NCI-H1930 (cell line): ENCODE results near the gene TRIM52.
"Not testable (repeated sequence)": the region's sequence is repeated elsewhere in the genome, so short reads cannot be mapped to it uniquely, and the experiment has no call there.

ENCODE experiments used
- DNase-seq, 2 experiments: peaks; one replicate each; lab custom pipeline; 2025; lab: John Stamatoyannopoulos, UW

TRIM52 gene

DNA sequence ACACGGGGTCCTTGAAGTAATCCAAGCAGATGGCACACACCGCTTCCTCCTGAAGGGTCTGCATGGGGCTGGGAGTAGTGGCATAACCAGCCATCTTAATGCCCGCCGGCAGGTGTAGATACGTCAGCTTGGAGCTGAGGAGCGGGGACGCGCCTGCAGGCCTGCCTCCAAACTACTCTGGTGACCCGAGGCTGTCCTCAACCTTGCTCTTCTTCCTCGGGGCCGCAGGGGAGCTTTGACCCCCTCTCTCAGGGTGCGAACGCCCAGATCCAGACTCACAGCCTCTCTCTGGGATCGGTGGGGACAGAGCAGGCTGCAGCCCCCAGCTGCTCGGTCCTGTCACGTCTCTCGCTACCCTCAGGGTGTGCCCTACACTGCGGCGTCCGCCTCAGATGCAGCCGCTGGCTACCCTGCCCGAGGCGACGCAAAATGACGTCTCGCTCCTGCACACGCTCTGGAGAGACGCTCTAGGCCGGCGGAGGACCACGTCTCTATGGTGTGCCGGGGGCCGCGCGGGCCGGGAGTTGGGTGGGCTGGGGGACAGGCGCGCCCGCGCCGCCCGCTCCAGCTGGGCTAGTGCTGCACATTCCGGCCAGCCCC is at the start of gene TRIM52:
Gene TRIM52, minus strand, starts transcription at position 424 of the 600 bp plus-strand sequence. Its CDS starts 330 bp downstream, at position 94.
- no peak for DNase-seq

DNA sequence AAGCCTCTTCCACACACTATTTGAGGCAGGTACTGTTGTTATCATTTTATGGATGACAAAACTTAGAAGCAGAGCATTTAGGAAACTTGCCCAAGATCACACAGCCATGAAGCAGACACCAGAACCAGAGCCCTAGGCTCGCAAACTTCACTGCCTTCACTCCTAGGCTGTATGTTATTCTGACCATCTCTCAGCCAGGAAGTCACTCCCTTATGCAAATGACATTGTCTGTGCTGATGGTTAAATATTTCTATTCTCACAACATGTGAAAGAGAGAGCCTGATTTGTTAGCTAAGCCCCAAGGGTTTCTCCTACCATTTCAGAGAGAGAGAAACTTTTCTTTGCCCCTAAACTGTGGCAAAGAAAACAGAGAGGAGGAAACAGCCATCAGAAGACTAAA is 26.4 kb upstream of the TRIM52 start:
- DNase-seq: not testable (repeated sequence)

DNA sequence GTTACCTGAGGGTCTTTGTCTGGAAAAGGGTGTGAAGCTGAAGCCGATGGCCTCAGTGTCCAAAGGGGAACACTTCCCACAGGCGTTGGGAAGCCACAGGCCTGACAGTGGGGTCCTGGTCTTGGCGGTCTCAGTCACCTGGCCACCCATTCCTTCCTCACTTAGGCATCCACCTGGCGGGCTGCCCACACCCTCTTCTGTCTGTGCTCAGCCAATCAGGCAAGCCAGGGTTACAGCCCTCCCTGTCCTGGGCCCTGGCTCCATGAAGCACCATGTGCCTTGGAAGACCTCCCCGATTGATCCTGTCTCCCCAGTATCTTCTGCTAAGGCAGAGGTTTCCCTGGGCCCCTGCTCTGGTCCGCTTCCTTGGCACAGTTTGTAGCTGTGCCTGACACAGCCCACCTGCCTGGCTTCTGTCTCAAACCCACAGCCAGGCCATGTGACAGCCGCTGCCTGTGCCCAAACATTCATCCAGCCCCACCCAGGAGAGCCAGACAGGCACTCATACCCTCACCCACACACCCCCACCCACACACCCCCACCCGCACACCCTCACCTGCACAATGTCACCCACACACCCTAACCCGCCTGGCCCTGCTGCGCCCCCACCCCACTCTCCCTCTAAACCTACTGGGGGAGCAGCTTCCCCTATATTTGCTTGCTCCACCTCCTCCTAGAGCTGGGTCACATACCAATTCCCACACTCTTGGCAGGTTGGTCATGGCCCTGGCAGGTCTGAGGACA is 25.2 kb upstream of the TRIM52 start:
- DNase-seq: not testable (repeated sequence)

DNA sequence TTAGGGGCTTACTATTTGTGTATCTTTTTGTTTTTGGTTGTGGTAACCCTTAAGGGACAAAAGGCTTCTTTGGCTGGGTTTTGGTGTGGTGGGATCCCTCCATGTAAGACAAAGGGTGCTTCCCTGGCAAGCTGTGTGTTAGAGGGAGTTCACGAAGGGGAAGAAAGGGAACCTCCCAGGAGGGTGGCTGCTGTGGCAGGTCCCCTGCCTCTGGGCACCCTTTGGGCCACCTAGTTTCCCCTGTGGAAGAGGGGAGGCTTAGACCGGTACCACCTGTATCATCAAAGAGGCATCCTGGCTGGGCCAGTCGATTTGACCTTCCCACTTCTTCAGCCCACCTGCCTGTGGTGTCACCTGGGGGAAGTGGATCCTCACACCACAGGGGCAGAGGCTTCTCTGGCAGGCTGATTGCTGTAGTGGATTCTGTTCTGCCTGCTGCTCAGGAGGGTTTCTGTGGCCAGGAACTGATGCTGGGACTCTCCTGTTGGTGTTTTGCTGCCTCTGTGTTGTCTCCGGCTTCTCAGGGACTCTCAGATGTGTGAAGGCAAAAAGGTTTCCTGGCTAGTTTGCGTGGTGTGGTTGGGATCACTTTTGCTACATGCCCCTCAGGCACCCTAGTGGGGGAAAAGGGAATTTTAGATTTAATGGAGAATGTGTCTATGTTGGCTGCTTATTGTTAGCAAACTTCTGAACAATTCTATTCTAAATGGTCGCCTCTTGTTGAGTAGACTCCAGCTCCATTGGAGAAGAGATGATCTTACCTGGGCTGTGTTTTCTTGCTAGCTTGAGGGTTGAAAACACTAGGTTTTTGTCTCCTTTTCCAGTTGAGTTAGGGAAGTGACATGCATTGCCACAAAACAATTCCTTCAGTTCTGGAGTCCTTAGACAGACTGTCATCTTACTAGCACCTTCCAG is 23.2 kb upstream of the TRIM52 start:
- not testable (repeated sequence) for DNase-seq

DNA sequence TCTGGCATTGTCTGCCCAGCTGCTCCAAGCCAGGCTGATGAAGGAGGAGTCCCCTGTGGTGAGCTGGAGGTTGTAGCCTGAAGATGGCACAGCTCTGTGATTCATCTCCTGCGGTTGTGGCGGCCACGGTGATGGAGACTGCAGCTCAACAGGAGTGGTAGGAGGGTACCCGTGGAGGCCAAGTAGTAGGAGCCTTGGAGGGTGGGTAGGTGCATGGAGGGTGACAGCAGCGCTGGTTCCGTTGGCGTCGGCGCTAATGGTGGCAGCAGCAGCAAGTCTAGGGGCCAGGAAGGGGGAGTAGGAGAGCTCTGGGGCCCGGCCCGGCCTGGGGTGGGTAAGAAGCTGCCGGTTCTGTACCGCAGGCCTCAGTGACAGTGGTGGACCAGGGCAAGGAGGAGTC is 22.4 kb upstream of the TRIM52 start:
- DNase-seq: no peak

DNA sequence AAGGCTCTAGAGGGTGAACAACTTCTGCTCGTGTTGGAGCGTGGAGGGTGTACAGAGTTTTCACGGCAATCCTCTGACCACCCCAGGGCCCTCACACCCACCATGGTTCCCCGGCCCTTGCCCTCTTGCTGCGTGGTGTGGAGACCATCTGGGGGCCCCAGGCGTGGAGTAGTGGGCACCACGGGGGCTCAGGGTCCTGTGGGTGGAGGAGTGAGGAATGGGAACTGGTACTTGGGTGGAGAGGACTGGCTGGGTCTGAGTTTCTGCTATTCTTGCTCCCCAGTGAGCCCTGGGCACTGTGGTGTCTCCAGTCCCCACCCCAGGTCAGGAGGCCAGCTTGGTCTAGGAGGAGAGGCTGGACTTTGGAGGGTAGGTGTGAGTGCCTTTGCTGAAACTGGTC is 21.9 kb upstream of the TRIM52 start:
- no peak for DNase-seq

DNA sequence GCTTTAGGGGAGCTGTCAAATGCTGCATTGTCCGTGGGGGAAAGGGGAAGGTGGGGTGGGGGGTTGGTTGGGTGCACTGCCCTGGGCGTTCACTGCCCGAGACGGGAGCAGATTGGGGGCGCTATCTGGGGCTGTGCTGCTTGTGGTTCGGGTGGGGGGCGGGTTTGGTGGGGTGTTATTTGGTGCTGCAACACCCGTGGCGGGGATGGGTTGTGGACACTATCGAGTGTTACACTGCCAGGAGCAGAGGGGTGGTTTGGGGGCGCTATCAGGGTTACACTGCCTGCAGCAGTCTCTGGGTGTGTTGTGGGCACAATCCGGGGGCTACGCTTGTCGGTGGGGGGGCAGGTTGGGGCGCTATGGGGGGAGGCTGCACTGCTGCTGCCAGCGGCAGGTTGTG is 21.5 kb upstream of the TRIM52 start:
- not testable (repeated sequence) for DNase-seq

DNA sequence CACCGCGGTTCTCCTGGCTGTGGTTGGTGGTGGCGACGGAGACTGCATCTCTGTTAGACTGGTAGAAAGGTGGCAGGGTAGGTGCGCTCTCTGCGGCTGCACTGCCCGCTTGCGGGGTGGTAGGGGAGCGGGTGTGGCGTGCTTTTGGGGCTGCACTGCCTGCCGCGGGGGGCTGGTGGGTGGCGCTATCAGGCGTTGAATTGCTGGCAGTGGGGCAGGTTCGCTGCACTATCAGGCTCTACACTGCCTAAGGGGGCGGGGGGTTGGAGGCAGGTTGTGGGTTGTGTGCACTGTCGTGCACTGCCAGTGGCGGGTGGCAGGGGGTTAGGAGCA is 21.0 kb upstream of the TRIM52 start:
- no peak for DNase-seq

DNA sequence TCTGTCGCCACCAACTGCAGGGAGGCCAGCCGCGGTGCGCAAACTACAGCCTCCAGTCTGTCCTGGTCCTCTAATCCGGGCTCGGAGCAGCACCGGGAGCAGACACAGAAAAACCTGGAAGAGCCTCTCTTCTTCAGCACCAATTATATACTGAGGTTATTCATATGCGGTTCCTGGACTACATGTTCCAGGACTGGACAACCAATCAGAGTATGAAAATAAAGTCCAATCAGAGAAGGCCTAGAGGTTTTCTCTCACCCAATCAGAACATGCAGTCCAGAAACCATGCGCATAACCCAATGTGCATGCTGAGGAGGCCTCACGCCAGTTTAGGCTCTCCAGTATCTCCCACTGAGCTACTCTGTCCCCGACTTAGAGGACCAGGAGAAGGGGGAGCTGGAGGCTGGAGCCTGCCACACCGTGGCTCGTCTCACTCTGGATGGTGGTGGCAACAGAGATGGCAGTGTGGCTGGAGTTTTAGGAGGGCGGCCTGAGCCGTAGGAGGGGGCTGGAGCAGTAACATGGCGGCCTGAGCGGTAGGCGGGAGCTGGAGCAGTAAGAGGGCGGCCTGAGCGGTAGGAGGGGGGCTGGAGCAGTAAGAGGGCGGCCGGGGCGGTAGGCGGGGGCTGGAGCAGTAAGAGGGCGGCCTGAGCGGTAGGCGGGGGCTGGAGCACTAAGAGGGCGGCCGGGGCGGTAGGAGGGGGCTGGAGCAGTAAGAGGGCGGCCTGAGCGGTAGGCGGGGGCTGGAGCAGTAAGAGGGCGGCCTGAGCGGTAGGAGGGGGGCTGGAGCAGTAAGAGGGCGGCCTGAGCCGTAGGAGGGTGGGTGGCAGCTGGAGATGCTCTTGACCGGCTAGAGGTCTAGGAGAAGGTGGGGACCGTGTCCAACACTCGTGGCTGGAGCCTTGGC is 20.4 kb upstream of the TRIM52 start:
- no peak for DNase-seq

DNA sequence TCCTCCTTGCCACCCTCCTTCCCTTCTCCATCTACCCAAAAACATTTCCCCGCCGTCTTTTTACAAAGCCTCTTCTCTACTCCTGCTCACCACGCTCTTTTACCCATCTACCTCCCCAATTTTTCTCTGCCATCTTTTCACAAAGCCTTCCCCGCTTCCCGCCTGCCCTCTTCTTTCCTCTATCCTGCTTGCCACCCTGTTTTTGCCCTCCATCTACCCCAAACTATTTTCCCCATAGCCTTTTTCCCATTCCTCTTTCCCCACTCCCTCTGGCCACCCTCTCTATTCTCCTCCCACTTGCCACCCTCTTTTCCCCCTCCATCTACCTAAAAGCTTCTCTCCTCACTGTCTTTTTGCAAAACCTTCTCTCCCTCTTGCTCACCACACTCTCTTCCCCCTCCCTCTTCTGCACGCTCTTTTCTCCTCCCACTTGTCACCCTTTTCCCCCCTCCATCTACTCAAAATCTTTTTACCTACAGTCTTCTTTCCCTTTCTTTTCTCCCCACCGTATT is 19.4 kb upstream of the TRIM52 start:
- no peak for DNase-seq

DNA sequence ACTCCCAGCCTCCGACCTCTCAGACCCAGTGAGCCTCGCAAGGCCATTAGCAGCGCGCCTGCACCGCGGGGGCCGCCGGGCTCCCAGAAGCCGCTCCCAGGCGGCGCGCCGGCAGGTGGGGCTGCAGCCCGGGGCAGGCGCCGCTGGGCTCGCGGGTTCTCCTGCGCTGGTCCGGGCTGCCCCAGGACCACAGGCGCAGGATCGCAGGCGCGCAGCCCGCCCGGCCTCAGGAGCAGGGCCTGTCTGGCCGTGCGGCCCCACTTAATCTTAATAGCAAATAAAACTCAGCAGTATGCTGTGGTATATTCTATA is 12.4 kb upstream of the TRIM52 start:
- DNase-seq: not testable (repeated sequence)

DNA sequence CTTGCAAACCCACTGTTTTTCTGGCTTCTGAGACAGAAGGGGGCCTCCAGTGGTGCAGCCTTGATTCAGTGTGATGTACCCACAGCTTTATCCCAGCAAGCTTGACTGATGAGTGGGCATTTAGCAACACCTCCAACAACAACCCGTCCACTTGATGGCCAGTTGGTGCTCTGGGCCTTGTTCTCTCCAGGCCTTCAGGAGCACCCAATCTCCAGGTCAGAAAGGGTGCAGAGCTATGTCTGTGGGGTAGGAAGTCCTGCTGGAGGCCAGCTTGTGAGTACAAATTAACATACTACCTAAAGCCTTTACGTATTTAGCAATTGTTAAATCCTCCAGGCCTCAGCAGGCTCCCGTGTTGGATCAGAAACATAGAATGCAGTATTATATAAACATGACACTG is 10.1 kb upstream of the TRIM52 start:
- DNase-seq: no peak

DNA sequence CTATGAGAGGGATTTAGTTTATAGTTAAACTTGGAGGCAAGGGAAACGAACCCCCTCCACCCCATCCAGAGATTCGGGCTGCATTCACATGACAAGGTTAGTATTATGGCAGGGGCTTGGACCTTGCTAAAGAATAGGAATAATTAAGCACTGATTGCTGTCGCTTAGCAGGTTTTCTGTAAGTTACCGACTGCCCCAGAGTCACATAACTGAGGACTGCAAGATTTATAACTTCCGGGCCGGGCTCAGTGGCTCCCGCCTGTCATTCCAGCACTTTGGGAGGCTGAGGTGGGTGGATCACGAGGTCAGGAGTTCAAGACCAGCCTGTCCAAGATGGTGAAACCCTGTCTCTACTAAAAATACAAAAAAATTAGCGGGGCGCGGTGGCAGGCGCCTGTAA is 7.0 kb upstream of the TRIM52 start:
- DNase-seq: not testable (repeated sequence)

DNA sequence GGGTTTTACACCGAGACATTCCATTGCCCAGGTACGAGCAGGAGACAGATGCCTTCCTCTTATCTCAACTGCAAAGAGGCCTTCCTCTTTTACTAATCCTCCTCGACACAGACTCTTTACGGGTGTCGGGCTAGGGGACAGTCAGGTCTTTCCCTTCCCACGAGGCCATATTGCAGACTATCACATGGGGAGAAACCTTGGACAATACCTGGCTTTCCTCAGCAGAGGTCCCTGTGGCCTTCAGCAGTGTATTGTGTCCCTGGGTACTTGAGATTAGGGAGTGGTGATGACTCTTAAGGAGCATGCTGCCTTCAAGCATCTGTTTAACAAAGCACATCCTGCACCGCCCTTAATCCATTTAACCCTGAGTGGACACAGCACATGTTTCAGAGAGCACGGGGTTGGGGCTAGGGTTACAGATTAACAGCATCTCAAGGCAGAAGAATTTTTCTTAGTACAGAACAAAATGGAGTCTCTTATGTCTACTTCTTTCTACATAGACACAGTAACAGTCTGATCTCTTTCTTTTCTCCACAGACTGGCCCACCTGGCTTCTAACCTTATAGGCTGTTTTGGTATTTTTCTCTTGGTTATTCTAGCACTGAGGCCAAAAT is 6.5 kb upstream of the TRIM52 start:
- DNase-seq: not testable (repeated sequence)

DNA sequence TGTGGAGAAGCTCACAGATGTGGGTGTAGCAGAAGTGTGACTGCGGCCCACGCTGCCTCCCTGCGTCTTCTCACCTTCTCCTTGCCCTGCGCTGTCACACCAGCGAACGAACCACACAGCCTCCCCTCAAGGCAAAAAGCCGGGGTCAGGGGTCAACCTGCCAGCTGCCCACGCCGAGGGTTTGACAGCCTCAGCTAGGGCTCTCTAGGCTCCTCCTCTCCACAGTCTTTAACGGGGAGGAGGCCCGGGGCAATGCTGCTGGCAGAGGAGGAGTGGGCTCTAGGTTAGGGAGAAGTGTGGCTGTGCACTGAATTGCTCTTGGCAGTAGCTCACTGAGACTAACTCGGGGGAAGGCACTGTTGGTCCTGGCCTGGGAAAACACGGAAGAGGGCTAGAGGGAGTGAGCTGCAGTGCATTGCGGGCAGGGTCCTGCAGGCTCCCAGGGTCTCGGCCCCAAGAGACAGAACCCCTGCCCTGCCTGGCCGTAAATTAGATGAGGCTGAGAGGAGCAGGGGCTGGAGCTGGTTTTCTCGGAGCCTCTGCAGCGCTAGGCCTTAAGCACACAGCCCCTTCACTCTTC is 4.2 kb upstream of the TRIM52 start:
- DNase-seq: no peak

DNA sequence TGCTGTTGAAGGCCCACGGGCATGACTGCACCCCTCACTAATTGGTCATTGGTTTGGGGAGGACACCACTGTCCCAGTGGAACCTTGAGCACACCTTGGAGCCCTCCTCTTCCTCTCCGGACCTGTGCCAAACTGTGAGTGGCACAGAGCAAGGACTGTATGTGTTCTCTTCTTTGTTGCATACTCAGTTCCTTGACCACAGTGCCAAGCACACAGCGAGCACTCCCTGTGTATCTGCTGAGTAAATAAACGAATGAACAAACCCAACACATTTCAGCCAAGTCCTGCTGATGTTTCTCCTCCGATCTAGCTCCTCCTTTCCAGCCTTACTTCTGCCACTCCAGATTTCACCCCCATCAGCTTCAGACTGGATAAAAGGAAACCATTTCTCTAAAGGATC is 2.7 kb upstream of the TRIM52 start:
- DNase-seq: no peak

DNA sequence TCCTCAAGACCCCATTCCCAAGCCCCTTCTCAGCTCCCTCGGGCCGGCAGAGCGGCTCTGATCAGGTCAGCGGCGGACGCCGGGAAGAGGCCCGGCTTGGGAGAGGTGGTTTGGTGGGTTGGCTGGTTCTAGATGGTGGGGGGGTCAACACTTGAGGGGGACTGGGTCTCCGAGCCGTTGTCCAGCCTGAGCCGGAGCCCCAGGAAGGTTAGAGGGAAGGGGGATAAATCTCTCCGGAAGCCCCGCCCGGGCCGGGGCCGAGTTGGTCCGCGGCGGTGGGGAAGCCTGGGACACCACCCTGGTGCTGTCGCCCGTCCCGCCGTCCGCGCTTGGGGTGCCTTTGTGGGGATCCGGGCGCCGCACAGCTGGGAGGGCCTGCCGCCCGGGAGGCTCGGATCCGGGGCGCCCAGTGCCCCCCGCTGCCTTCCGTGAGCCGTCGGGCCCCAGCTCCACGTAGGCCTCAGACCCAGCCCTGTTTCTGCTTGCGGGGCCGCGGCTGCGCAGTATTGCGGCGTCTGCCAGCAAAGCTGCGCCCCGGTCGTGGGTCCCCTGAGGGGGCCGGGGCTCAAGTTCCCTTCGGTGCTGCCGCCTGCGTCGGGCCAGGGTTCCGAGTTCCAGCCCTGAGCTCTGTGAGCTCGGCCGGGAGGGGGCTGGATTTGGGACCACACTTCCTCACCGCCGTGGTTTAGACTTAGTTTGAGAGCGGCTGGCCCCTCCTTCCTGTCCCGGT is 542 bp upstream of the TRIM52 start:
- DNase-seq: no peak

DNA sequence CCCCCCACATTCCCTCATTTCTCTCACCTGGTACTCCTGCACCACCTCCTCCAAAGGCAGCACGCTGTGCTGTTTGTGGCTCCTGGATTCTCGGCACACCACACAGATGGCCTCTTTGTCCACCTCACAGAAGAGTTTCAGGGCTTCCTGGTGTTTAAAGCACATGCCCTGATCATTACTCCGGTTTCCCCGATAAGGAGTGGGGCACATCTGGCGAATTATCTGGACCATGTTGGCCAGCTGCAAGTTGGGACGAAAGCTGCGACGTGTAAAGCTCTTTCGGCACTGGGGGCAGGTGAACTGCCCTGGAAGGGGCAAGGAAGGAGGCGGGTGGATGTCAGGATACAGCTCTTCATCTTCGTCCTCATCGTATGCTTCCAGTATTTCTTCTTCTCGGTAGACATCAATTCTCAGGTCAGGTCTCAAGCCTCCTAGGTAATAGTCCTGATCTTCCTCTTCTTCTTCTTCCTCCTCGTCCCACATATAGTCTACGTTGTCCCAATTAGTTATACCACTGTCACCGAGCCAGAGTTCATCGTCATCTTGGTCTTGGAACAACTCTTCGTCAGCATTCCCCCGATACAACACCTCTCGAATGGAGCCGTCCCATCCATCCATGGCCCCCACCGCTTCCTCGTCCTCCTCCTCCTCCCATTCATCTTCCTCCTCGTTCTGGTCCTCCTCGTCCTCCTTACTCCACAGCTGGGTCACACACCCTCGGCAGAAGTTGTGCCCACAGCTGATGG is 796 bp downstream of the TRIM52 start:
- DNase-seq: no peak

DNA sequence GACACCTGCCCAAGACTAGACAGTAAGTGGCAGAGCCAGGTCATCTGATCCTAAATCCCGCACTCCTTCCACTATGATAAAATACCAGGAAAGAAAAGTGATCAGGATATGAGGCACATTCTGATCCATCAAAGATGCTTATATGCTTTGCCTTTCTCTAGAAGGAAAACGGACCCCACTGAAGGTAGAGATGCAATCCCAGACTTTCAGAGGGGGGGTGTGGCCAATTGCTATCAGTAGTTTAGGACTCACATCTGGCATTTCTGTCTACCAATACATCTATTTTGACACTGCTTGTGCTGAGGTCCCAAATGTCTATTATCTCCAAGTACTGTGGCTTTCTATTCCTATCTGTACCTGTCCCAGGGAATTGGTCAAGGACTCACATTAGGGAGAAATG is 1.7 kb downstream of the TRIM52 start:
- DNase-seq: no peak

DNA sequence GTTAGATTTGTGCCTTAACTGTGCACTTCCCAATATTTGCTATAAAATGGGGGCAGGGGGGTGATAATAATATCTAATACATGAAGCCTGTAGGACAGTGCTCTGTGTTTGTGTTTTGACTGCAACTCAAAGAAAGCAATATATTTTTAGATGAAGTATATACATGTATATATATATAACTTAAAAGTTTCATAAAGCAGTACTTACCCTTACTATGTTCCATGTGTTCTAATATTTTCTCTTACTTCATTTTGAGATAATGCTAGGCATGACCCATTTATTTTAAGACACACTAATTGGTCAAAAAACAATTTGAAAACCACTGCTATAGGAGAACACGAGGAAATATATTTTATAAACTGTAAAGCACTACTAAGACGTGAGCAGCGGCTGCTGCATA is 2.4 kb downstream of the TRIM52 start:
- no peak for DNase-seq
